ENCODE data around the gene RALB. TPM values are rescaled to one million over a fixed set of nuclear protein-coding genes. Genes with fewer than 3 reads are reported as not detected.

Gene RALB
- total and polyA plus RNA-seq, 2 donors (not counting 1 experiment from before 2014, with no cell fraction given): 58.3 to 73.9 TPM

DNA sequence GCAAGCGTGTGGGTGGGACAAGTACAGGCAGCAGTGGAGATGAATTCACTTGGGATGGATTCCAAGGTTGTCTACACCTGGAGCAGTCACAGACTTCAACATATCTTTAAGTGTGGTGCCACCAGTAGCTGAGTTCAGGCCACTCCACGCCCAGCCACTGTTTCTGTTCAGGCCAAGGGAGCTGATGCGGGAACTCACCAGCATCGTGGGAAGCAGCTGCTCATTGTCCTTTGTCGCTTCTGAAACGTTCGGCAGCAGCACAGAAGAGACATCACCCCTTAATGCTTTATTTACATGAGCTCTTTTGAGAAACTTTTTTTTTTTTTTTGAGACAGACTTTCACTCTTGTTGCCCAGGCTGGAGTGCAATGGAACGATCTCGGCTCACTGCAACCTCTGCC, 73.4 kb downstream of the RALB start:
- TF ChIP-seq EZH2 (IDR thresholded peaks at IDR 0.05; ENCODE audit: low read length, missing control alignments) (no peak), CTCF (conservative IDR thresholded peaks at IDR 0.05 in 1 of 2, IDR thresholded peaks at IDR 0.05 in 1 of 2; ENCODE audit: low read depth in 1 of 2, low read length in 2 of 2) (no peak)
- H3K9ac ChIP-seq (ENCODE audit: insufficient read depth, low read length): no peak overlapping the region

DNA sequence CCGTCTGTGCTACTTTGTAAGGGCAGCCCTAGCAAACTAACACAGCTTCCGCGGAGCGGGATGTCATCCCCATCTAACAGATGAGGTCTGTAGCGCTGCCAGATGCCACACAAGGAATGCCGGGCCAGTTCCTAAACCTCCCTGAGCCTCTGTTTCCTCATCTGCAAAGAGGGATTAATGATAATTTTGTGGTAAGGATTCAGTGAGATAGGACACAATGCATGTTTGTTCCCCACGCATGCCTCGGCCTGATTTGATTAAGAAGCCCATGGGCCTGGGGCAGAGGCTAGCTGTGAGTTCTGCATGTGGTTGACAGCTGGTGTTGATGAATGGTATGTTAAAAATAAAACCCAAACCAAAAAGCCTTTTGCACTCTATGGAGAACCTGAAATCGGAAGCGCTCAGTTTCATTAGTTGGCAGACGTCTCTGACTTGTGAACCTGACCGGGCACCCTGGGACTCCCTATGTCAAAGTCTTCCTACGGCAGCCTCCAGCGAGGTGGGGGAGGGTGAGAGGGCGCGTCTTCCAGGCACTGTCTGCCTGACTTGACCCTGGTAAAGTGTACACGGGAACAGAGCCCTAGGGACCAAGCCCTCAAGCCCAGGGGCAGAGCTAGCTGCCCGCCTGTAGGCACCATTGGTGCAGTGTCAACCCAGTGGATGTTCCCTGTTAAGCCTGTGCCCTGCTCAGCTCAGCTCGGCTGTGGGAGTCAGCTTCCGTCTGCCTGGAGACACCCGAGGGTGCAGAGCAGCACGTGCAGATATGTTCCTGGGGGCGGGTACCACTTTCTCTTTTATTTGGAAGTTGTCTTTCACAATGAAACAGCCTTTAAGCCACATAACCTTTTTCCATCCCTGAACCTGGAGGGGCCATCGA, 78.5 kb downstream of the RALB start:
- Histone ChIP-seq H3K27ac (ENCODE audit: insufficient read depth, low read length) (no peak overlapping the region), H3K9me3 (ENCODE audit: control insufficient read depth, insufficient read depth, low read depth, low read length) (no peaks in the 10 kb centered on the region), H3K4me2 (ENCODE audit: extremely low read depth, insufficient read depth, low read length) (no peak overlapping the region), H3K4me1 (ENCODE audit: control insufficient read depth, extremely low read depth, insufficient read depth, low read length) (no peaks in the 10 kb centered on the region), H3K79me2 (ENCODE audit: control insufficient read depth, insufficient read depth, low read length) (no peaks in the 10 kb centered on the region), H3K36me3 (ENCODE audit: control insufficient read depth, insufficient read depth, low read length) (no peaks in the 10 kb centered on the region), H4K20me1 (ENCODE audit: control insufficient read depth, extremely low read depth, insufficient read depth, low read length) (no peaks in the 10 kb centered on the region), H3K27me3 (ENCODE audit: control insufficient read depth, insufficient read depth, low read length) (peaks cover 24% of the 10 kb centered on the region), H3K4me3 (replicated peaks in 1 of 4; ENCODE audit: control extremely low read depth in 1 of 4, insufficient read depth in 1 of 4, low read depth in 3 of 4, low read length in 4 of 4) (no peak overlapping the region), H2AFZ (ENCODE audit: low read length) (no peak overlapping the region), H3K9ac (ENCODE audit: insufficient read depth, low read length) (no peak overlapping the region)
- TF ChIP-seq CTCF (conservative IDR thresholded peaks at IDR 0.05 in 1 of 2, IDR thresholded peaks at IDR 0.05 in 1 of 2; ENCODE audit: low read depth in 1 of 2, low read length in 2 of 2) (no peak), EZH2 (IDR thresholded peaks at IDR 0.05; ENCODE audit: low read length, missing control alignments) (no peak)
- no peak for DNase-seq (ENCODE audit: low read depth in 2 of 2)

More for the DNA sequence above, 73.4 kb downstream of the RALB start:
- no peaks in the 10 kb centered on the region for H4K20me1 ChIP-seq (ENCODE audit: control insufficient read depth, extremely low read depth, insufficient read depth, low read length)
- no peaks in the 10 kb centered on the region for H3K79me2 ChIP-seq (ENCODE audit: control insufficient read depth, insufficient read depth, low read length)
- no peak overlapping the region for H3K27ac ChIP-seq (ENCODE audit: insufficient read depth, low read length)
- no peak overlapping the region for H3K4me3 ChIP-seq (replicated peaks in 1 of 4; ENCODE audit: control extremely low read depth in 1 of 4, insufficient read depth in 1 of 4, low read depth in 3 of 4, low read length in 4 of 4)
- H3K9me3 ChIP-seq (ENCODE audit: control insufficient read depth, insufficient read depth, low read depth, low read length): no peaks in the 10 kb centered on the region
- no peak for DNase-seq (ENCODE audit: low read depth in 2 of 2)
- H3K36me3 ChIP-seq (ENCODE audit: control insufficient read depth, insufficient read depth, low read length): no peaks in the 10 kb centered on the region
- no peaks in the 10 kb centered on the region for H3K4me1 ChIP-seq (ENCODE audit: control insufficient read depth, extremely low read depth, insufficient read depth, low read length)
- H3K4me2 ChIP-seq (ENCODE audit: extremely low read depth, insufficient read depth, low read length): no peak overlapping the region
- peaks cover 12% of the 10 kb centered on the region for H3K27me3 ChIP-seq (ENCODE audit: control insufficient read depth, insufficient read depth, low read length)
- H2AFZ ChIP-seq (ENCODE audit: low read length): no peak overlapping the region

DNA sequence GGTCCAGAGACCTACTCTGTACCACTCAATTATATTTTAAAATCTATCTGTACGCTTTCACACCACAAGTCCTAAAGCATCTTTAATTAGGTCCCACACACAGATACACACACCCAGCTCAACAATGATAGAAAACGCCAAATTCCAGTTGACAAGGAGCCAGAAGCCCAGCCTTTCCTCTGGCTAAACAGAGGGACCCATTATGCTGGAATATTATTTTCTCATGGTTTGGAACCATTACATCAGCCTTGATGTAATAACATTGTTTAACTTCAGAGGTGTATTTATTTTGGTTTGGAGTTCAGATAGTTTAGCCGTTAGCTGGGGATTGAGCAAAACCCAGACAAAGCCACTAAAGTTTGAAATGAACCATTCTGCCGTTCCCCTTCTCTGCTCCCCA, 79.3 kb downstream of the RALB start:
- no peaks in the 10 kb centered on the region for H3K79me2 ChIP-seq (ENCODE audit: control insufficient read depth, insufficient read depth, low read length)
- no peak overlapping the region for H3K4me2 ChIP-seq (ENCODE audit: extremely low read depth, insufficient read depth, low read length)
- no peaks in the 10 kb centered on the region for H3K36me3 ChIP-seq (ENCODE audit: control insufficient read depth, insufficient read depth, low read length)
- no peak overlapping the region for H3K27ac ChIP-seq (ENCODE audit: insufficient read depth, low read length)
- no peaks in the 10 kb centered on the region for H4K20me1 ChIP-seq (ENCODE audit: control insufficient read depth, extremely low read depth, insufficient read depth, low read length)
- H3K9ac ChIP-seq (ENCODE audit: insufficient read depth, low read length): no peak overlapping the region
- TF ChIP-seq EZH2 (IDR thresholded peaks at IDR 0.05; ENCODE audit: low read length, missing control alignments): no peak
- no peak for TF ChIP-seq CTCF (conservative IDR thresholded peaks at IDR 0.05 in 1 of 2, IDR thresholded peaks at IDR 0.05 in 1 of 2; ENCODE audit: low read depth in 1 of 2, low read length in 2 of 2)
- H3K4me3 ChIP-seq (replicated peaks in 1 of 4; ENCODE audit: control extremely low read depth in 1 of 4, insufficient read depth in 1 of 4, low read depth in 3 of 4, low read length in 4 of 4): no peak overlapping the region
- H3K4me1 ChIP-seq (ENCODE audit: control insufficient read depth, extremely low read depth, insufficient read depth, low read length): no peaks in the 10 kb centered on the region
- H3K27me3 ChIP-seq (ENCODE audit: control insufficient read depth, insufficient read depth, low read length): peaks cover 28% of the 10 kb centered on the region
- DNase-seq (ENCODE audit: low read depth in 2 of 2): peak in 1 of 2 donors; percentile 21
- H3K9me3 ChIP-seq (ENCODE audit: control insufficient read depth, insufficient read depth, low read depth, low read length): no peaks in the 10 kb centered on the region
- no peak overlapping the region for H2AFZ ChIP-seq (ENCODE audit: low read length)
